H9 (cell line): Measurements from ENCODE around the gene DYRK1A. TPM values are rescaled to one million over a fixed set of nuclear protein-coding genes. Genes with fewer than 3 reads are reported as not detected.

ENCODE experiments used
- DNase-seq: peaks from one replicate; pipeline ENCODE4 v3.0.0-alpha.2; 2017
- H2AFZ ChIP-seq: one replicate; pipeline ENCODE4 v1.6.1; 2013; ENCODE audit warnings: mild to moderate bottlenecking, low read length, control low read depth, moderate library complexity
- H2AK5ac ChIP-seq: 2 replicates; pipeline ENCODE4 v1.6.1; 2013; ENCODE audit warnings: low read length, control low read depth, mixed read lengths; ENCODE audit not compliant: insufficient read length
- H2BK120ac ChIP-seq: one replicate; pipeline ENCODE4 v1.6.1; 2013; ENCODE audit warnings: low read depth, mild to moderate bottlenecking, low read length, control low read depth, inconsistent platforms; ENCODE audit not compliant: poor library complexity, severe bottlenecking
- H2BK12ac ChIP-seq: 2 replicates; pipeline ENCODE4 v1.6.1; 2013; ENCODE audit warnings: low read length, control low read depth, mixed read lengths, low read depth; ENCODE audit not compliant: insufficient read length
- H2BK15ac ChIP-seq: 2 replicates; pipeline ENCODE4 v1.6.1; 2013; ENCODE audit warnings: low read depth, low read length, control low read depth
- H2BK20ac ChIP-seq: one replicate; pipeline ENCODE4 v1.6.1; 2013; ENCODE audit warnings: low read depth, mild to moderate bottlenecking, low read length, control low read depth, inconsistent platforms; ENCODE audit not compliant: poor library complexity, severe bottlenecking
- H2BK5ac ChIP-seq: 2 replicates; pipeline ENCODE4 v1.6.1; 2013; ENCODE audit warnings: low read length, control low read depth, mixed read lengths; ENCODE audit not compliant: insufficient read length
- H3K14ac ChIP-seq: 2 replicates; pipeline ENCODE4 v1.6.1; 2013; ENCODE audit warnings: low read length, control low read depth; ENCODE audit not compliant: insufficient read depth
- H3K18ac ChIP-seq: 2 replicates; pipeline ENCODE4 v1.6.1; 2013; ENCODE audit warnings: low read depth, mild to moderate bottlenecking, mixed read lengths, low read length, control low read depth; ENCODE audit not compliant: insufficient read length
- H3K23ac ChIP-seq: 2 replicates; pipeline ENCODE4 v1.6.1; 2013; ENCODE audit warnings: low read length, control low read depth, mixed read lengths, low read depth; ENCODE audit not compliant: insufficient read length
- H3K23me2 ChIP-seq: 2 replicates; pipeline ENCODE4 v1.6.1; 2013; ENCODE audit warnings: low read depth, mild to moderate bottlenecking, mixed read lengths, low read length, control low read depth; ENCODE audit not compliant: insufficient read length, poor library complexity, severe bottlenecking
- H3K27ac ChIP-seq: 2 replicates; pipeline ENCODE4 v1.5.1; 2013; ENCODE audit warnings: low read length, control low read depth, mixed read lengths, low read depth; ENCODE audit not compliant: insufficient read length
- H3K27me3 ChIP-seq: 2 replicates; pipeline ENCODE4 v1.6.1; 2013; ENCODE audit warnings: low read length, control low read depth, inconsistent platforms; ENCODE audit not compliant: insufficient read depth
- H3K4ac ChIP-seq: 2 replicates; pipeline ENCODE4 v1.6.1; 2013; ENCODE audit warnings: low read depth, mild to moderate bottlenecking, control low read depth, inconsistent platforms, low read length, moderate library complexity
- H3K4me1 ChIP-seq: 2 replicates; pipeline ENCODE4 v1.6.1; 2013; ENCODE audit warnings: low read length, control low read depth, inconsistent platforms; ENCODE audit not compliant: insufficient read depth
- H3K4me2 ChIP-seq: 2 replicates; pipeline ENCODE4 v1.6.1; 2013; ENCODE audit warnings: low read length, control low read depth, mixed read lengths; ENCODE audit not compliant: insufficient read length, insufficient read depth
- H3K56ac ChIP-seq: 2 replicates; pipeline ENCODE4 v1.6.1; 2013; ENCODE audit warnings: low read depth, mild to moderate bottlenecking, mixed read lengths, low read length, control low read depth; ENCODE audit not compliant: insufficient read length
- H3K79me1 ChIP-seq: 2 replicates; pipeline ENCODE4 v1.6.1; 2013; ENCODE audit warnings: low read depth, mild to moderate bottlenecking, moderate library complexity, low read length, control low read depth, inconsistent platforms; ENCODE audit not compliant: insufficient read depth, poor library complexity, severe bottlenecking
- H3K79me2 ChIP-seq: 2 replicates; pipeline ENCODE4 v1.6.1; 2013; ENCODE audit warnings: low read length, control low read depth, inconsistent platforms; ENCODE audit not compliant: insufficient read depth
- H3K9ac ChIP-seq: 2 replicates; pipeline ENCODE4 v1.6.1; 2013; ENCODE audit warnings: low read length, control low read depth, mixed read lengths; ENCODE audit not compliant: insufficient read length; ENCODE audit errors: extremely low read depth
- H3K9me3 ChIP-seq: one replicate; pipeline ENCODE4 v1.6.1; 2013; ENCODE audit warnings: low read depth, low read length, inconsistent platforms; ENCODE audit not compliant: control insufficient read depth
- H3T11ph ChIP-seq: one replicate; pipeline ENCODE4 v1.6.1; 2013; ENCODE audit warnings: mild to moderate bottlenecking, low read length, control low read depth, inconsistent platforms
- H4K20me1 ChIP-seq: one replicate; pipeline ENCODE4 v1.6.1; 2013; ENCODE audit not compliant: control insufficient read depth, insufficient read length, insufficient read depth
- H4K5ac ChIP-seq: 2 replicates; pipeline ENCODE4 v1.6.1; 2013; ENCODE audit warnings: low read depth, mild to moderate bottlenecking, mixed read lengths, low read length, control low read depth; ENCODE audit not compliant: insufficient read length
- H4K8ac ChIP-seq: replicated peaks from 2 replicates; pipeline ENCODE4 v1.6.1; 2013; ENCODE audit warnings: low read length, control low read depth, mixed read lengths, low read depth; ENCODE audit not compliant: insufficient read length
- H4K91ac ChIP-seq: 2 replicates; pipeline ENCODE4 v1.6.1; 2013; ENCODE audit warnings: low read depth, mild to moderate bottlenecking, moderate library complexity, mixed read lengths, low read length, control low read depth; ENCODE audit not compliant: insufficient read length
- H3K27ac Mint-ChIP-seq, 3 experiments: 2 replicates in 2 of 3; 3 replicates in 1 of 3; pipeline ENCODE4 v1.8.0; 2020 to 2021; ENCODE audit warnings: mixed read lengths in 3 of 3, mild to moderate bottlenecking in 1 of 3, moderate library complexity in 1 of 3
- H3K27me3 Mint-ChIP-seq: 2 replicates; pipeline ENCODE4 v1.8.0; 2021; ENCODE audit warnings: low read depth, mild to moderate bottlenecking, moderate library complexity, mixed read lengths
- H3K36me3 Mint-ChIP-seq, 3 experiments: 2 replicates in 2 of 3; 3 replicates in 1 of 3; pipeline ENCODE4 v1.8.0; 2020 to 2021; ENCODE audit warnings: low read depth in 3 of 3, mixed read lengths in 3 of 3; ENCODE audit not compliant: insufficient read depth in 1 of 3
- H3K4me1 Mint-ChIP-seq, 2 experiments: 2 replicates each; pipeline ENCODE4 v1.8.0; 2020; ENCODE audit warnings: mixed read lengths in 2 of 2
- H3K4me3 Mint-ChIP-seq, 2 experiments: 2 replicates in 1 of 2; 3 replicates in 1 of 2; pipeline ENCODE4 v1.8.0; 2020 to 2021; ENCODE audit warnings: mild to moderate bottlenecking in 2 of 2, mixed read lengths in 2 of 2, moderate library complexity in 1 of 2
- H3K9me3 Mint-ChIP-seq, 2 experiments: 2 replicates in 1 of 2; 3 replicates in 1 of 2; pipeline ENCODE4 v1.8.0; 2020; ENCODE audit warnings: mild to moderate bottlenecking in 2 of 2, mixed read lengths in 2 of 2, moderate library complexity in 1 of 2
- WGBS: extraction: QIAGEN DNeasy Blood & Tissue Kit; methylation state at CpG from one replicate; pipeline ENCODE4 v1.1.7; 2013; ENCODE audit warnings: missing lambda C conversion rate, low lambda C conversion rate, mixed read lengths; ENCODE audit not compliant: insufficient read length; ENCODE audit errors: extremely low coverage; 5-methylcytosine and 5-hydroxymethylcytosine counted together
- total RNA-seq: library from RNA; stranded (reverse); gene quantifications from 2 replicates; pipeline ENCODE4 v1.2.1, GENCODE V29; 2021
- TF ChIP-seq, protein P1 (sequence below): fragments of 200-600 bp; sonication (generic); conservative IDR thresholded peaks from 3 replicates; pipeline ENCODE4 v1.8.0; 2021; ENCODE audit warnings: antibody characterized with exemption, mild to moderate bottlenecking

The DYRK1A gene
- total RNA-seq, 1 experiment from 2014 or later, result 73.6 TPM

DNA sequence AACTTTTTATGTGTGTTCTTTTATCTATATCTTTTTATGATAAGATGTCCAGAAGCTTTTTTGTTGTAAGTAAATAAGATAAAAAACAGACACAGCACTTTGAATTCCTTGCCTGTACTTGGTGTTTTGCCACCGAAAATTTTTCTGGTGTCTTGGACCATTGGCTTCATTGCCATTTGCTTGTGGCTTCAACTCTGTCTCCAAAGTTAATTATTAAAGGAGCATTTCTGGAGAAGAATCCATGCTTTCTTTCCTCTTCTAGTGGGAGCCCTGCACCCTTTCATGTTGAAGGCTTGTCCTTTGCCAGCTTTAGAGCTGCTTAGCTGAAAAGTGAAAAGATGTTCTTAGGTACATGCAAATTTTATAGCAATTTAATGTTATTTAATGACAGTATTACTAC, 112.2 kb downstream of the DYRK1A start:
- Histone ChIP-seq H3K14ac (no peak overlapping the region), H3K4me1 (peaks cover 3% of the 10 kb centered on the region; the same call in 1 of the 2 replicates), H2BK12ac (no peak overlapping the region), H2BK120ac (no peak overlapping the region), H2AK5ac (no peak overlapping the region), H3K23me2 (no peaks in the 10 kb centered on the region), H2BK5ac (no peak overlapping the region), H2BK15ac (no peak overlapping the region), H4K91ac (no peak overlapping the region), H3K23ac (no peak overlapping the region), H3K4me2 (no peak overlapping the region), H3K9me3 (no peaks in the 10 kb centered on the region), H3K79me1 (peaks cover 14% of the 10 kb centered on the region), H4K20me1 (no peaks in the 10 kb centered on the region), H3K79me2 (peaks cover 17% of the 10 kb centered on the region; the same call in 1 of the 2 replicates), H3K9ac (no peak overlapping the region), H3K27ac (no peak overlapping the region), H4K5ac (no peak overlapping the region), H2AFZ (no peak overlapping the region), H3T11ph (no peak overlapping the region), H3K56ac (no peak overlapping the region), H3K4ac (no peak overlapping the region), H2BK20ac (no peak overlapping the region), H3K18ac (no peak overlapping the region), H3K27me3 (no peaks in the 10 kb centered on the region), H4K8ac (no peak overlapping the region)
- no peak overlapping the region for H3K4me3 Mint-ChIP-seq
- TF ChIP-seq, protein P1, sequence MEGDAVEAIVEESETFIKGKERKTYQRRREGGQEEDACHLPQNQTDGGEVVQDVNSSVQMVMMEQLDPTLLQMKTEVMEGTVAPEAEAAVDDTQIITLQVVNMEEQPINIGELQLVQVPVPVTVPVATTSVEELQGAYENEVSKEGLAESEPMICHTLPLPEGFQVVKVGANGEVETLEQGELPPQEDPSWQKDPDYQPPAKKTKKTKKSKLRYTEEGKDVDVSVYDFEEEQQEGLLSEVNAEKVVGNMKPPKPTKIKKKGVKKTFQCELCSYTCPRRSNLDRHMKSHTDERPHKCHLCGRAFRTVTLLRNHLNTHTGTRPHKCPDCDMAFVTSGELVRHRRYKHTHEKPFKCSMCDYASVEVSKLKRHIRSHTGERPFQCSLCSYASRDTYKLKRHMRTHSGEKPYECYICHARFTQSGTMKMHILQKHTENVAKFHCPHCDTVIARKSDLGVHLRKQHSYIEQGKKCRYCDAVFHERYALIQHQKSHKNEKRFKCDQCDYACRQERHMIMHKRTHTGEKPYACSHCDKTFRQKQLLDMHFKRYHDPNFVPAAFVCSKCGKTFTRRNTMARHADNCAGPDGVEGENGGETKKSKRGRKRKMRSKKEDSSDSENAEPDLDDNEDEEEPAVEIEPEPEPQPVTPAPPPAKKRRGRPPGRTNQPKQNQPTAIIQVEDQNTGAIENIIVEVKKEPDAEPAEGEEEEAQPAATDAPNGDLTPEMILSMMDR, result no peak
- peaks cover 16 to 41% (median 33%) of the 10 kb centered on the region in 3 experiments; a peak in 6 of 7 replicates for H3K36me3 Mint-ChIP-seq
- no peak for DNase-seq
- peaks cover 35 to 42% of the 10 kb centered on the region in 2 experiments for H3K4me1 Mint-ChIP-seq
- no CpG with 5 or more reads among the region's 1 CpG for WGBS
- no peaks in the 10 kb centered on the region for H3K9me3 Mint-ChIP-seq
- H3K27ac Mint-ChIP-seq, result no peak overlapping the region
- no peaks in the 10 kb centered on the region for H3K27me3 Mint-ChIP-seq
